AG04450 (cell line): ENCODE data around the gene POGZ. TPM values are rescaled to one million over a fixed set of nuclear protein-coding genes. Genes with fewer than 3 reads are reported as not detected.
"Not testable (repeated sequence)": the region's sequence is repeated elsewhere in the genome, so short reads cannot be mapped to it uniquely, and the experiment has no call there.

ENCODE experiments used
- CTCF ChIA-PET: fragments of 300-600, 350-600 bp; formaldehyde crosslinking; extraction: SDS; loops from one replicate; lab custom pipeline; 2022; ENCODE audit warnings: antibody characterized with exemption, inconsistent platforms; lab: Charles Lee
- POLR2A ChIA-PET: fragments of 350-600 bp; formaldehyde crosslinking; extraction: SDS; loops from one replicate; lab custom pipeline; 2021; ENCODE audit warnings: antibody characterized with exemption, inconsistent platforms; lab: Yijun Ruan, JAX
- DNase-seq: peaks from one replicate; pipeline ENCODE4 v3.0.0-alpha.2; 2011; ENCODE audit warnings: low read depth, low spot score
- H3K27ac ChIP-seq: one replicate; pipeline ENCODE4 v1.5.1; 2012; ENCODE audit warnings: low read depth, low read length, control low read depth
- H3K27me3 ChIP-seq: one replicate; pipeline ENCODE4 v1.6.0; 2012; ENCODE audit warnings: low read length; ENCODE audit not compliant: control insufficient read depth, insufficient read depth
- H3K4me3 ChIP-seq: 2 replicates; pipeline ENCODE4 v1.5.1; 2011; ENCODE audit warnings: mild to moderate bottlenecking, low read depth, low read length, control low read depth
- H3K9me3 ChIP-seq: 2 replicates; pipeline ENCODE4 v1.5.1; 2012; ENCODE audit warnings: low read length; ENCODE audit not compliant: control insufficient read depth, insufficient read depth
- CTCF ChIP-seq: IDR thresholded peaks from 2 replicates; pipeline ENCODE4 v1.5.1; 2011; ENCODE audit warnings: low read depth, low read length, control low read depth, inconsistent platforms
- polyA plus RNA-seq: library from polyadenylated mRNA; depleted of rRNA; stranded (reverse); fragments of >200 nt; gene quantifications from 2 replicates; pipeline ENCODE4 v1.2.3, GENCODE V29; 2011

POGZ gene
- polyA plus RNA-seq, 1 experiment = 45.7 TPM

DNA sequence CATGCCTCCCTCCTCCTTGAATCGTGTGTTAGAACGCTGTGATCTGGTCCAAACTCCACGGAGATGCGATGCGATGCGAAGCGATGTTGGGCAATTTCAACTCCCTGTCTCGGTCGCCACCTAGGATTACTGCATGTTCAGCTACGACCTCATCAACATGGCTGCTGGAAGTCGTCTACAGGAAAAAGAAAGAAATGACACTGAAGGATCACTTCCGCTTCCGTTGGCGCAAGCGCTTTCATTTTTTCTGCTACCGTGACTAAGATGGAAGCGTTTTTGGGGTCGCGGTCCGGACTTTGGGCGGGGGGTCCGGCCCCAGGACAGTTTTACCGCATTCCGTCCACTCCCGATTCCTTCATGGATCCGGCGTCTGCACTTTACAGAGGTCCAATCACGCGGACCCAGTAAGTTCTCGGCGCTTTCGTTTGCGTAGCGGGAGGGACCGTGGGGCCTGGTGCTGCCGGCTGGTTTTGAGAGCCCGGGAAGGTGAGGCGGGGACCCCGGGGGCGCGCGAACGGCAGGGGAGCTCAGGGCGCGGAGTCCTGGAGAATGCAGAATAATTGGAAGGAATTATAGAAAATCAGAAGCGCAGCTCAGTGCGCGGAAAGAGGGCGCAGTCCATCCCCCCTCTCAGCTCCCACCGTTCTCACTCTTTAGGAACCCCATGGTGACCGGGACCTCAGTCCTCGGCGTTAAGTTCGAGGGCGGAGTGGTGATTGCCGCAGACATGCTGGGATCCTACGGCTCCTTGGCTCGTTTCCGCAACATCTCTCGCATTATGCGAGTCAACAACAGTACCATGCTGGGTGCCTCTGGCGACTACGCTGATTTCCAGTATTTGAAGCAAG, 59.7 kb downstream of the POGZ start, which contains the start of gene PSMB4:
PSMB4 (plus strand) TSS at position 250 of the 848 bp plus-strand sequence; CDS start at position 265, 15 bp downstream.
- ChIA-PET POLR2A (interaction anchor here (0.5 to 2.2 kb wide), 11 partner anchors 15 to 148 kb away, joined by 3 to 9 read pairs (median 4); partner anchors contain the start of gene PI4KB), CTCF (interaction anchor here (0.7 to 2.1 kb wide), 6 partner anchors 13 to 99 kb away, joined by 3 to 11 read pairs (median 3); no protein-coding TSS in a partner anchor)

GRCh38 chr1:151396265-151396664, 63.0 kb downstream of the POGZ start:
- H3K27me3 ChIP-seq, POLR2A ChIA-PET, DNase-seq, H3K4me3 ChIP-seq, H3K27ac ChIP-seq, H3K9me3 ChIP-seq: not testable (repeated sequence)
- CTCF ChIA-PET = interaction anchor here (1.0 to 1.2 kb wide), 2 partner anchors 55 to 95 kb away, joined by 3 to 5 read pairs; no protein-coding TSS in a partner anchor

More for the DNA sequence above, 59.7 kb downstream of the POGZ start, which contains the start of gene PSMB4:
- peak; percentile 28; the same call in 1 of the 2 replicates for TF ChIP-seq CTCF
- Histone ChIP-seq H3K4me3 (peak within 1 kb of the TSS; percentile 97), H3K27ac (peak within 1 kb of the TSS; percentile 81), H3K9me3 (peaks cover 4% of the 10 kb centered on the region; the same call in 1 of the 2 replicates), H3K27me3 (no peaks in the 10 kb centered on the region)
- peak; percentile 82 for DNase-seq

DNA sequence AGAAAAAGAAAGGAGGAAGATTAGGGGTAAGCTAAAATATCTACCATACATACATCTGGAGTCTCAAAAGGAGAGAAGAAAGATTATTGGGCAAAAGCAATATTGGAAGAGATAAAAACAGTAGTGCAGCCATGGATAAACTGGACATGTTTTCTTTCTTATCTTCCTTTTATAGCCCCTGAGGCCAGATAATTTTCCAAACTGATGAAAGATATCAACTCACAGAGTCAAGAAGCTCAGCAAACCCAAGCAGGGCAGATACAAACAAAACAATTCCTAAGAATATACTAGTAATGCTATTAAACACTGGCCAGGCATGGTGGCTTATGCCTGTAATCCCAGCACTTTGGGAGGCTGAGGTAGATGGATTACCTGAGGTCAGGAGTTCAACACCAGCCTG, 65.7 kb downstream of the POGZ start:
- DNase-seq = no peak
- no peaks in the 10 kb centered on the region; the same call in 1 of the 2 replicates for H3K9me3 ChIP-seq
- H3K27me3 ChIP-seq = peaks cover 7% of the 10 kb centered on the region
- TF ChIP-seq CTCF = no peak
- POLR2A ChIA-PET = interaction anchor here (0.5 kb wide), 1 partner anchor 193 kb away, joined by 3 read pairs; no protein-coding TSS in a partner anchor
- CTCF ChIA-PET = no interaction called here
- H3K4me3 ChIP-seq = no peak overlapping the region
- no peak overlapping the region for H3K27ac ChIP-seq

DNA sequence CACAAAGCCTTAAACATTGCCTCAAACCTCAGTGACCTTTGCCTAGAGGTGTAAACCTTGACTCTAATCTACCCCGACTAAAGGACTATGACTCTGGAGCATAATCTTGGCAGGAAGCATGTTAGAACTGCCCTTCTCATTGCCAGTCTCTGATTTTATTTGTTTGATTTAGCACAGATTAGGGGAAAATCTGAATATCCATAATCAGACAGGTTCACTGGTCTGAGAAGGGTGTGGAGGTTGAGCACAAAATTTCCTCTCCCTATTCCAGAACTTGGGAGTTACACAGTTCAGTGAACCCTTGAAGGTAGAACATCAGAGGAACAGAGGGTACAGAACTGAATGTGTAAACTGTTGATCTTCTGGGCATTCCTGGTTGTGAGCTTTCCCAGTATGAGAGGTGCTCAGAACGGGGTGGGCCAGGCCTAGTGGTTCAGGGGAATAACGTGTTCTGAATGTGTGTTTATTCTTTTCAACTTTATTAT, 68.2 kb downstream of the POGZ start:
- no peak for TF ChIP-seq CTCF
- Histone ChIP-seq H3K27ac (no peak overlapping the region), H3K27me3 (peaks cover 7% of the 10 kb centered on the region), H3K4me3 (no peak overlapping the region), H3K9me3 (no peaks in the 10 kb centered on the region; the same call in 1 of the 2 replicates)
- ChIA-PET CTCF (interaction anchor here (0.6 kb wide), 1 partner anchor 39 kb away, joined by 3 read pairs; no protein-coding TSS in a partner anchor), POLR2A (no interaction called here)
- no peak for DNase-seq

- H3K27ac ChIP-seq, POLR2A ChIA-PET, DNase-seq, H3K9me3 ChIP-seq, H3K27me3 ChIP-seq, H3K4me3 ChIP-seq: not testable (repeated sequence)
- CTCF ChIA-PET = interaction anchor here (0.6 kb wide), 1 partner anchor 38 kb away, joined by 3 read pairs; no protein-coding TSS in a partner anchor
These were observed 68.8 kb downstream of the POGZ start for GRCh38 chr1:151390221-151391078.
